Esophagus squamous epithelium (tissue), 4 donors: ENCODE results near the gene C8B.

ENCODE experiments used
- POLR2A ChIP-seq, 4 donors: fragments of 450-650 bp; IDR thresholded peaks; one replicate each; pipeline ENCODE4 v1.6.1; 2017; ENCODE audit warnings: antibody characterized with exemption in 4 of 4, mild to moderate bottlenecking in 4 of 4, moderate library complexity in 3 of 4
- TF ChIP-seq, protein P1 (sequence below), 6 experiments: fragments of 450-650 bp in 4 of 6; fragments of 200-600 bp in 2 of 6; sonication (generic) in 2 of 6; IDR thresholded peaks; one replicate each; pipeline ENCODE4 v1.5.1; 2016 to 2019; ENCODE audit warnings: antibody characterized with exemption in 6 of 6, mild to moderate bottlenecking in 4 of 6, moderate library complexity in 4 of 6

DNA sequence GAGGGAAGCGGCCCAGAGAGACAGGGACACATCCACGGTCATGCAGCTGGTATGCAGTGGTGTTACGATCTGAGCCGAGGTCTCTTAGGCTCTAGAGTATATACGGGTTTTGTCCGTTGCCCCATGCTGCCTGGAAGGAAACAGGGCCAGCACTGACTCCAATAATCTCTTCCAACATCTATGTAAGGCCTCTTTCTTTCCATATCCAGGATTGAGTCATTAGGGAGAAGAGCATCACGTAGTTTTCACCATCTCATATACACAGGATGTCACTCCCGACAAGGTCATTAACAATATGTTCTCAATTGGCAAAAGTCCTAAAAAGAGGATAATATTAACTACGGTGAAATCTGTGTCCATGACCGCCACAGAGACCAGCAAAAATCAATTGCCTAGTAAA is 4.4 kb downstream of the C8B start:
- TF ChIP-seq, protein P1, sequence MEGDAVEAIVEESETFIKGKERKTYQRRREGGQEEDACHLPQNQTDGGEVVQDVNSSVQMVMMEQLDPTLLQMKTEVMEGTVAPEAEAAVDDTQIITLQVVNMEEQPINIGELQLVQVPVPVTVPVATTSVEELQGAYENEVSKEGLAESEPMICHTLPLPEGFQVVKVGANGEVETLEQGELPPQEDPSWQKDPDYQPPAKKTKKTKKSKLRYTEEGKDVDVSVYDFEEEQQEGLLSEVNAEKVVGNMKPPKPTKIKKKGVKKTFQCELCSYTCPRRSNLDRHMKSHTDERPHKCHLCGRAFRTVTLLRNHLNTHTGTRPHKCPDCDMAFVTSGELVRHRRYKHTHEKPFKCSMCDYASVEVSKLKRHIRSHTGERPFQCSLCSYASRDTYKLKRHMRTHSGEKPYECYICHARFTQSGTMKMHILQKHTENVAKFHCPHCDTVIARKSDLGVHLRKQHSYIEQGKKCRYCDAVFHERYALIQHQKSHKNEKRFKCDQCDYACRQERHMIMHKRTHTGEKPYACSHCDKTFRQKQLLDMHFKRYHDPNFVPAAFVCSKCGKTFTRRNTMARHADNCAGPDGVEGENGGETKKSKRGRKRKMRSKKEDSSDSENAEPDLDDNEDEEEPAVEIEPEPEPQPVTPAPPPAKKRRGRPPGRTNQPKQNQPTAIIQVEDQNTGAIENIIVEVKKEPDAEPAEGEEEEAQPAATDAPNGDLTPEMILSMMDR (IDR thresholded peaks at IDR 0.05) = no peak
- TF ChIP-seq POLR2A (IDR thresholded peaks at IDR 0.05) = no peak
